ENCODE data around the gene ANAPC15. TPM values are rescaled to one million over a fixed set of nuclear protein-coding genes. Genes with fewer than 3 reads are reported as not detected.

ANAPC15 gene
- total and polyA plus RNA-seq, 2 of the 13 experiments (the other 11 are each of a cell fraction or from before 2014, with no cell fraction given) = 18.8 to 25.7 TPM

DNA sequence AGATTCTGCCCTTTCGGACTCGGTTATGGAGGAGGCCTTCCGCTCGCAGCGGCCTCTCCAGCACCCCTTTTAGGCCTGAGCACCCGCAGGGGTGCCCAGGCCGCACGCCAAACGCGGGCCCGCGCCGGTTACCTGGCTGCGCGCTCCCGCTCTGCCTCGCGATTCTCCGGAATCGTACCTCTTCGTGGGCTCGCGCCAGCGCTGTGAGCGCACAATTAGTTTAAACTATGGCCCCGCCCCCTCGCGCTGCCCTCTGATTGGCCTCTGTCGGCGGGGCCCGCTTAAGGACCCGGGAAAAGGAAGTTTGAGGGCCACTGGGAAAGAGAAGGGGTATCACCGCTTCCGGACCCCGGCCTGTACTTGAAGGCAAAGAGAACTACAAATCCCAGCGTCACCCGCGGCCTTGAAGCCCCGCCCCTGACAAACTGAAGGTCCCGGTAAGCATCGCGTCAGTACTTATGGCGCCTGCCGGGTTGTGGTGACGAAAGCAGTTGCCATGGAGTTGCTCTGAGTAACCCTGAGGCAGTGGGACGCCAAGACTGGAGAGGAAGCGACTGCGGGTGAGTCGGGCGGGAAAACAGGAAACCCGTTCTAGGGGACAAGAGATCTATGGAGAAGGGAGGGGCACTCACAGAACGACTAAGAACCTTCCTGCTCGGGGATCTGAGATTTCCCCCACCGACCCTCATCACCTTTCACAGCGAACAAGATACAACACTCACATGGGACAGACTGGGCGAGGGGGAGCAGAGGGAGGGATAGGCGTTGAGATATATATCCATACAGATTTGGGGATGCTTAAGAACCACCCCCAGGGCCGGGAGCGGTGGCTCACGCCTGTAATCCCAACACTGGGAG is 31.9 kb downstream of the ANAPC15 start, which contains the start of the genes LRRC51 and NUMA1 (continued):
- TF ChIP-seq ZNF720 (CRISPR knock-in tag; IDR thresholded peaks at IDR 0.05) (no peak), MXD3 (CRISPR knock-in tag; IDR thresholded peaks at IDR 0.05) (no peak), SKI (IDR thresholded peaks at IDR 0.05; ENCODE audit: partially characterized antibody) (no peak), ZNF30 (CRISPR knock-in tag; IDR thresholded peaks at IDR 0.05) (no peak), ZNF678 (CRISPR knock-in tag; IDR thresholded peaks at IDR 0.05) (no peak), SP5 (CRISPR knock-in tag; IDR thresholded peaks at IDR 0.05; ENCODE audit: borderline replicate concordance, low read depth) (peak; percentile 8; the same call in 1 of the 2 replicates), SRSF4 (IDR thresholded peaks at IDR 0.05; ENCODE audit: low read depth, low read length, poor library complexity, severe bottlenecking) (no peak), PRDM15 (CRISPR knock-in tag; IDR thresholded peaks at IDR 0.05) (no peak), FOXO1 (CRISPR knock-in tag; IDR thresholded peaks at IDR 0.05) (no peak; the same call in 1 of the 2 replicates), ZSCAN21 (CRISPR knock-in tag; IDR thresholded peaks at IDR 0.05; ENCODE audit: borderline replicate concordance) (no peak), ZFP62 (CRISPR knock-in tag; IDR thresholded peaks at IDR 0.05) (no peak), ELF3 (CRISPR knock-in tag; IDR thresholded peaks at IDR 0.05) (peak; percentile 74), NFRKB (IDR thresholded peaks at IDR 0.05) (no peak), ZNF703 (CRISPR knock-in tag; IDR thresholded peaks at IDR 0.05; ENCODE audit: borderline replicate concordance) (no peak), RBM39 (IDR thresholded peaks at IDR 0.05; ENCODE audit: low read depth, low read length, poor library complexity, severe bottlenecking) (no peak)
- TF ChIP-seq, protein P1, sequence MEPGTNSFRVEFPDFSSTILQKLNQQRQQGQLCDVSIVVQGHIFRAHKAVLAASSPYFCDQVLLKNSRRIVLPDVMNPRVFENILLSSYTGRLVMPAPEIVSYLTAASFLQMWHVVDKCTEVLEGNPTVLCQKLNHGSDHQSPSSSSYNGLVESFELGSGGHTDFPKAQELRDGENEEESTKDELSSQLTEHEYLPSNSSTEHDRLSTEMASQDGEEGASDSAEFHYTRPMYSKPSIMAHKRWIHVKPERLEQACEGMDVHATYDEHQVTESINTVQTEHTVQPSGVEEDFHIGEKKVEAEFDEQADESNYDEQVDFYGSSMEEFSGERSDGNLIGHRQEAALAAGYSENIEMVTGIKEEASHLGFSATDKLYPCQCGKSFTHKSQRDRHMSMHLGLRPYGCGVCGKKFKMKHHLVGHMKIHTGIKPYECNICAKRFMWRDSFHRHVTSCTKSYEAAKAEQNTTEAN (CRISPR knock-in tag; conservative IDR thresholded peaks at IDR 0.05) = no peak
- TF ChIP-seq, protein P2, sequence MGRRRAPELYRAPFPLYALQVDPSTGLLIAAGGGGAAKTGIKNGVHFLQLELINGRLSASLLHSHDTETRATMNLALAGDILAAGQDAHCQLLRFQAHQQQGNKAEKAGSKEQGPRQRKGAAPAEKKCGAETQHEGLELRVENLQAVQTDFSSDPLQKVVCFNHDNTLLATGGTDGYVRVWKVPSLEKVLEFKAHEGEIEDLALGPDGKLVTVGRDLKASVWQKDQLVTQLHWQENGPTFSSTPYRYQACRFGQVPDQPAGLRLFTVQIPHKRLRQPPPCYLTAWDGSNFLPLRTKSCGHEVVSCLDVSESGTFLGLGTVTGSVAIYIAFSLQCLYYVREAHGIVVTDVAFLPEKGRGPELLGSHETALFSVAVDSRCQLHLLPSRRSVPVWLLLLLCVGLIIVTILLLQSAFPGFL (CRISPR knock-in tag; IDR thresholded peaks at IDR 0.05) = no peak
- TF ChIP-seq, protein P3, sequence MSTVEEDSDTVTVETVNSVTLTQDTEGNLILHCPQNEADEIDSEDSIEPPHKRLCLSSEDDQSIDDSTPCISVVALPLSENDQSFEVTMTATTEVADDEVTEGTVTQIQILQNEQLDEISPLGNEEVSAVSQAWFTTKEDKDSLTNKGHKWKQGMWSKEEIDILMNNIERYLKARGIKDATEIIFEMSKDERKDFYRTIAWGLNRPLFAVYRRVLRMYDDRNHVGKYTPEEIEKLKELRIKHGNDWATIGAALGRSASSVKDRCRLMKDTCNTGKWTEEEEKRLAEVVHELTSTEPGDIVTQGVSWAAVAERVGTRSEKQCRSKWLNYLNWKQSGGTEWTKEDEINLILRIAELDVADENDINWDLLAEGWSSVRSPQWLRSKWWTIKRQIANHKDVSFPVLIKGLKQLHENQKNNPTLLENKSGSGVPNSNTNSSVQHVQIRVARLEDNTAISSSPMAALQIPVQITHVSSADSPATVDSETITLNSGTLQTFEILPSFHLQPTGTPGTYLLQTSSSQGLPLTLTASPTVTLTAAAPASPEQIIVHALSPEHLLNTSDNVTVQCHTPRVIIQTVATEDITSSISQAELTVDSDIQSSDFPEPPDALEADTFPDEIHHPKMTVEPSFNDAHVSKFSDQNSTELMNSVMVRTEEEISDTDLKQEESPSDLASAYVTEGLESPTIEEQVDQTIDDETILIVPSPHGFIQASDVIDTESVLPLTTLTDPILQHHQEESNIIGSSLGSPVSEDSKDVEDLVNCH (CRISPR knock-in tag; IDR thresholded peaks at IDR 0.05) = no peak
- TF ChIP-seq, protein P4, sequence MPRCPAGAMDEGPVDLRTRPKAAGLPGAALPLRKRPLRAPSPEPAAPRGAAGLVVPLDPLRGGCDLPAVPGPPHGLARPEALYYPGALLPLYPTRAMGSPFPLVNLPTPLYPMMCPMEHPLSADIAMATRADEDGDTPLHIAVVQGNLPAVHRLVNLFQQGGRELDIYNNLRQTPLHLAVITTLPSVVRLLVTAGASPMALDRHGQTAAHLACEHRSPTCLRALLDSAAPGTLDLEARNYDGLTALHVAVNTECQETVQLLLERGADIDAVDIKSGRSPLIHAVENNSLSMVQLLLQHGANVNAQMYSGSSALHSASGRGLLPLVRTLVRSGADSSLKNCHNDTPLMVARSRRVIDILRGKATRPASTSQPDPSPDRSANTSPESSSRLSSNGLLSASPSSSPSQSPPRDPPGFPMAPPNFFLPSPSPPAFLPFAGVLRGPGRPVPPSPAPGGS (CRISPR knock-in tag; IDR thresholded peaks at IDR 0.05) = no peak
